Effector memory CD4-positive, alpha-beta T cell (primary cell): ENCODE results near the gene IQCK.

Source experiments
- DNase-seq, 3 donors: peaks; one replicate each; pipeline ENCODE4 v3.0.0-alpha.2; 2020
- H3K27ac ChIP-seq: 2 replicates; pipeline ENCODE4 v1.7.0; 2013; ENCODE audit warnings: mild to moderate bottlenecking, low read length, moderate library complexity; ENCODE audit not compliant: insufficient read depth, poor library complexity, severe bottlenecking
- H3K27me3 ChIP-seq: replicated peaks from 2 replicates; pipeline ENCODE4 v1.7.0; 2013; ENCODE audit warnings: mild to moderate bottlenecking, low read length; ENCODE audit not compliant: insufficient read depth, control insufficient read depth, poor library complexity, severe bottlenecking
- H3K36me3 ChIP-seq: 2 replicates; pipeline ENCODE4 v1.7.0; 2013; ENCODE audit warnings: mild to moderate bottlenecking, low read length, moderate library complexity; ENCODE audit not compliant: control insufficient read depth, insufficient read depth
- H3K4me1 ChIP-seq: 2 replicates; pipeline ENCODE4 v1.7.0; 2013; ENCODE audit warnings: low read length, mild to moderate bottlenecking; ENCODE audit not compliant: control insufficient read depth, insufficient read depth, poor library complexity, severe bottlenecking
- H3K4me3 ChIP-seq: 2 replicates; pipeline ENCODE4 v1.7.0; 2013; ENCODE audit warnings: low read length, low read depth, mild to moderate bottlenecking; ENCODE audit not compliant: insufficient read depth, poor library complexity, severe bottlenecking
- H3K9me3 ChIP-seq: 2 replicates; pipeline ENCODE4 v1.7.0; 2013; ENCODE audit warnings: mild to moderate bottlenecking, low read length, moderate library complexity; ENCODE audit not compliant: control insufficient read depth

IQCK gene

DNA sequence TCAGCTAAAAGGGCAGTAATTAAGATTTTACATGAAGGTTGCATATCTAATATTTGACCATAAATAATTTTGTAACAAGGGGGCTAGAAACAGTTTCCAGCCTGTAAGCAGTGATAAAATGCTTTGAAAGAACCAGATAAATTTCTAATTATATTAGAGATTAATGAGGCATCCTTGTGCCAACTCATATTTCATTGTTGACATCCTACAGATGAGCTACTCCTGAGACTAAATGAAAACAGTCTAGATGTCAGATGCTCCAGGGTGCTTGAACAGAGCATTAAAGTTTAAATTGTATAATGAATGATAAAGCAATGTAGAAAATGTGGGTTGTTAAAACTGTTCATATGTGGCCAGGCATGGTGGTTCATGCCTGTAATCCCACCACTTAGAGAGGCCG, 23.3 kb downstream of the IQCK start:
- no peaks in the 10 kb centered on the region for H3K27me3 ChIP-seq
- H3K4me3 ChIP-seq: no peak overlapping the region
- H3K36me3 ChIP-seq: no peaks in the 10 kb centered on the region
- no peaks in the 10 kb centered on the region for H3K9me3 ChIP-seq
- DNase-seq: no peak
- no peak overlapping the region for H3K27ac ChIP-seq
- H3K4me1 ChIP-seq: no peaks in the 10 kb centered on the region

GRCh38 chr16:19743816-19744159, 25.7 kb downstream of the IQCK start:
- H3K36me3 ChIP-seq: no peaks in the 10 kb centered on the region
- no peaks in the 10 kb centered on the region for H3K9me3 ChIP-seq
- H3K4me3 ChIP-seq: no peak overlapping the region
- no peak for DNase-seq
- H3K4me1 ChIP-seq: no peaks in the 10 kb centered on the region
- H3K27ac ChIP-seq: no peak overlapping the region
- no peaks in the 10 kb centered on the region for H3K27me3 ChIP-seq

DNA sequence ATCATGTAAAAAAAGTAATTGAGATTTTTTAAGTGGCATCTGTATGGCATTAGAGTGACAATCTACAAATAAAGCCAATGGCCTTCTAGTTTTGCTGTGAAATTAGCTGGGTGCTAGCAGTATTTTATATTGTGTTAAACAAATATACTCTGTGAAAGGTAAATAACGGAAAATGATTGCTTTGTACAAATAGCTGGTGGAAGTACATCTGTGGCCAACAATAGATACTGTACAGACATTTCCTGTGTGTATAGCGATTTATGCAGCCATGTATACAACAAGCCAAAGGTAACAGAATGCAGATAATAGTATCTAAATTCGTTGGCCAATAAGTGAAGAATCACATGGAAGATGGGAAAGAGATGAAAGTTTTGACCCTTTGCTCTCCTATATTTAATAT, 26.6 kb downstream of the IQCK start:
- Histone ChIP-seq H3K4me1 (no peaks in the 10 kb centered on the region), H3K36me3 (no peaks in the 10 kb centered on the region), H3K4me3 (no peak overlapping the region), H3K9me3 (no peaks in the 10 kb centered on the region), H3K27ac (no peak overlapping the region), H3K27me3 (no peaks in the 10 kb centered on the region)
- DNase-seq: no peak

DNA sequence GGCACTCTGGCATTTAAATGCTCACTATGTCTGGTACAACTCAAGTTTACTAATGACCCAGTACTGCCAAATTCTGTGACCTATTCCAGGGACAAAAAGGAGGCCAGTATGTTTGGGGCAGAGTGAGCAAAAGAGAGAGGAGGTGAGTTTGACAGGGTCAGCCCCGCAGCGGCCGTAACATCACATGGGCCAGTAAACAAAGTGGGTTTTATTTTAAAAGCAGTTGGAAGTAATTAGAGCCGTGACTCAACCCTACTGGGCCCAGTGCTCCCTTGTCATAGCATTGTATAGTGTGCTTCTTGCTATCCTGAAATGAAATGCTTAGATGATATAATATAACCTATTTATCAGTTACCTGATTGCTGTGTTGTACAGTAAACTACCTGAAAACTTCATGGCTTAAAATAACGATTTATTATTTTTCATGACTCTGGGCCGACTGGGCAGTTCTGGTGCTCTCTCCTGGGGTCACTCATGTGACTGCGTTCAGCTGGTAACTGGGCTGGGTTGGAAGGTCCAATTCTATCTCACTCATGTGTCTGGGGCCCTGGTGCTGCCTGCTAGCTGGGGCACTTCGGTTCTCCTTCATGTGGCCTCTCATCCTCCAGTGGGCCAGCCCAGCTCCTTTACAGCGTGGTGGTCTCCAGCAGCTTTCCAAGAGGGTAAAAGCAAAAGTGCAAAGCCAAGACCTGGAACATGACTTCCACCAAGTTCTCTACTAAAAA, 27.4 kb downstream of the IQCK start:
- Histone ChIP-seq H3K4me3 (no peak overlapping the region), H3K9me3 (no peaks in the 10 kb centered on the region), H3K4me1 (no peaks in the 10 kb centered on the region), H3K27ac (no peak overlapping the region), H3K36me3 (no peaks in the 10 kb centered on the region), H3K27me3 (no peaks in the 10 kb centered on the region)
- no peak for DNase-seq

- H3K4me3 ChIP-seq: no peak overlapping the region
- no peaks in the 10 kb centered on the region for H3K27me3 ChIP-seq
- DNase-seq: no peak
- H3K9me3 ChIP-seq: no peaks in the 10 kb centered on the region
- H3K27ac ChIP-seq: no peak overlapping the region
- H3K36me3 ChIP-seq: no peaks in the 10 kb centered on the region
- no peaks in the 10 kb centered on the region for H3K4me1 ChIP-seq
These were observed 28.5 kb downstream of the IQCK start for GRCh38 chr16:19746561-19746960.

- DNase-seq: no peak
- Histone ChIP-seq H3K9me3 (no peaks in the 10 kb centered on the region), H3K27me3 (no peaks in the 10 kb centered on the region), H3K4me3 (no peak overlapping the region), H3K36me3 (no peaks in the 10 kb centered on the region), H3K4me1 (no peaks in the 10 kb centered on the region), H3K27ac (no peak overlapping the region)
These were observed 30.5 kb downstream of the IQCK start for GRCh38 chr16:19748389-19749168.

DNA sequence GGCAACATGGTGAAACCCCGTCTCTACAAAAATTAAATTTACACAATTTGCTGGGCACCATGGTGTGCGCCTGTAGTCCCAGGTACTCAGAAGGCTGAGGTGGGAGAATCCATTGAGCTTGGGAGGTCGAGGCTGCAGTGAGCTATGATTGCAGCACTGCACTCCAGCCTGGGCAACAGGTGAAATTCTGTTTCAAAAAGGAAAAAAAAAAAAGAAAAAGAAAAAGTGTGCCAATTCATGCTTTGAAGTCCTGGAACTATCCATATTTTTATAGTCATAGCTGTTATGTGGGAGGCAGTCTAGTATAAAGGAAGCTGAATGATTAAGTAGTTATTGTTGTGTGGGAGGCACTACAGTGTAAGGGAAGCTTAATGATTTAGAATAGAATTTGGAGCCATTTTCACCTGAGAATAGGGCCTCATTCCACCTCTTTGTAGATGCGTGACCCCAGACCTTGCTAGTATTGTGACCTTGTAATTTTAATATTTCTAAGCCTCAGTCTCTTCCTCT, 31.6 kb downstream of the IQCK start:
- H3K36me3 ChIP-seq: no peaks in the 10 kb centered on the region
- H3K4me3 ChIP-seq: no peak overlapping the region
- no peak overlapping the region for H3K27ac ChIP-seq
- no peaks in the 10 kb centered on the region for H3K27me3 ChIP-seq
- H3K9me3 ChIP-seq: no peaks in the 10 kb centered on the region
- H3K4me1 ChIP-seq: no peaks in the 10 kb centered on the region
- no peak for DNase-seq

DNA sequence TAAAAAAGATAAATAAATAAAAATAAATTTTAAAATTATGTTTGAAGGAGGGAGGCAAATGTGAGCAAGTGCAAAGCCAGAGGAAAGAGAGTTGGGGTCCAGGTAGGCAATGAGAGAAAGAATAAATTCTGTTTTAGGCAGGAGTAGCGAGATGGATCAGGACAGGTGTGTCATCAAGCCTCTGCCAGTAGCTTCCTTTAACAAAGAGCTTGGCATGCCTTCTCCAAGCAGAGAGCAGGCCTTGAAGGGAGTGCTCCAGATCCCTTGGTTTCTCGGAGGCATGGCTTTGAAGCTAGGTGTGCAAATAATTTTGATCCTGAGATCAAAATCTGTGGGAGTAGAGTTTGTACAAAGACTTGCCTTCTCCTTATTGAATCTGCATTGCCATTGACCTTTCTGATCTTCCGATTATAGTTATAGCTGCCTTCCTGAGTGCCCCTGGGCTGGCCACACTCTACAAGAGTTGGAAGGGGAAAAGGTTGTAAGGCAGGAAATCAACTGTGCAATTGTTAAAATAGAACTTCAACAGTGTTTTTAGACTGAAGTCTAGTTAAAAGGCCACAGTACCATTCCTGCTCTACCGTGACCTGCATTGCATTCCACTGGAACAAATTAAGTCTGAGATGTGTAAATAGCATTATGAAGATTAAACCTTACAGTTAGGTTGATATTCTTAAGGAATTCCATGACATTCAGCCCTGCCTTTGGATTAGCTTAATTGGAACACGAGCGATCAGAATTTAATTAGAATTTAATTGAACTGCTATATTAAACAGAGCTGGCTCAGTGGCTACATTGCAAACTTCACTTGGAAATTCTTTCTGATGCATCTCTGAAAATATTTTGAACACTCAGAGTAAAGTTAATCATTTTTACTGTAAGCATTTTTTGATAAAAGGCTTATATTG, 33.7 kb downstream of the IQCK start:
- no peaks in the 10 kb centered on the region for H3K36me3 ChIP-seq
- no peak overlapping the region for H3K4me3 ChIP-seq
- no peaks in the 10 kb centered on the region for H3K4me1 ChIP-seq
- H3K9me3 ChIP-seq: no peaks in the 10 kb centered on the region
- H3K27ac ChIP-seq: no peak overlapping the region
- no peaks in the 10 kb centered on the region for H3K27me3 ChIP-seq
- DNase-seq: no peak

- no peaks in the 10 kb centered on the region for H3K4me1 ChIP-seq
- no peak overlapping the region for H3K27ac ChIP-seq
- no peak overlapping the region for H3K4me3 ChIP-seq
- no peaks in the 10 kb centered on the region for H3K27me3 ChIP-seq
- DNase-seq: no peak
- H3K36me3 ChIP-seq: no peaks in the 10 kb centered on the region
- H3K9me3 ChIP-seq: no peaks in the 10 kb centered on the region
These were observed 36.0 kb downstream of the IQCK start for GRCh38 chr16:19753815-19754643.
